ENCODE measurements around the gene ABCC11.
A peak's percentile ranks its signal among the peaks of the same experiment; 100 is the strongest.
"Not testable (repeated sequence)": the region's sequence is repeated elsewhere in the genome, so short reads cannot be mapped to it uniquely, and the experiment has no call there.

ABCC11 gene

DNA sequence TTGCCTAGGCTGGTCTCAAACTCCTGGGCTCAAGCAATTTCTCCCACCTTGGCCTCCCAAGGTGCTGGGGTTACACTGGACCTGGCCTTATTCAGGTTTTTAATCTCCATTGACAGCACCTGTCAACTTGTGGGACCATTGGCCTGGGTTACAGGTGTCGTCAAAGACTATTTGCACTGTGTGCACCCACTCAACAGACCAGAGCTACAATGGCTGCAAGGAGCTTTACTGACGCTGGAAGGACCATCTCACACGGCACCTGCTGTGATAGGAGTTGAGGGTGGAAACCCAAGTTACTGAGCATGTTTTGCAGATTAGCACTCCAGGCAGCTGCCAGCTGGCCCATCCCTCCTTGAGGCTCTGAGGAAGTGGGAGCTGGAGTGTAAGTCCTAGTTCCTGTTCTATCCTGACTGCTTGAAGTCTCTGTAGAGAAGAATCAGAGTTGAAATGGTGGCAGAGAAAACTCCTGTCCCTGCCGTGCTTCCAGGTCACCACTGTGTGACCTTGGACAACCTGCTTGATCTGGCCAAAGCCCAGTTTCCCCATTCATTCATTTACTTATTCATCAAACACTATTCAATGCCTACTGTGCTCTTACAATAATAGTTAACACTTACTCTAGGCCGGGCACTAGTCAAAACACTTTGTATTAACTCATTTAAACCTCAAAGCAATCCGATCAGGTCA is 45.7 kb downstream of the ABCC11 start:
- DNase-seq (ENCODE audit: low spot score) = no peak

DNA sequence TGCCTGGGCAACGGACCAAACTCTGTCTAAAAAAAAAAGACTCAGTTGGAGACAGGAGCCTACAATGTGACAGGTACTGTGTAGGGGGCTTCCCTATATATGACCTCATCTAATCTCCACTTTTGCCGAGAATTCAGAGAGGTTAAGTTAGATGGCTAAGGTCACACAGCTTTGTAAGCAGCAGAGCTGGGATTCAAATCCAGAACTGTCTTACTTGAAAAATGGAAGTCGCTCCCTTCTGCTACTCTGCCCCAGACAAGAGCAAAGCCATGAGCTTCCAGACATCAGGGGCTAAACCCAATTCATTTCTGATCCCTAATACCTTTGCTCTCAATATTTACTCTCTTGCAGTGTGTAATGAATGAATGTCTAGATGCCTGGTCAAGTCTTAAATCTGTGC is 50.0 kb downstream of the ABCC11 start:
- DNase-seq (ENCODE audit: low spot score) = peak; percentile 94

DNA sequence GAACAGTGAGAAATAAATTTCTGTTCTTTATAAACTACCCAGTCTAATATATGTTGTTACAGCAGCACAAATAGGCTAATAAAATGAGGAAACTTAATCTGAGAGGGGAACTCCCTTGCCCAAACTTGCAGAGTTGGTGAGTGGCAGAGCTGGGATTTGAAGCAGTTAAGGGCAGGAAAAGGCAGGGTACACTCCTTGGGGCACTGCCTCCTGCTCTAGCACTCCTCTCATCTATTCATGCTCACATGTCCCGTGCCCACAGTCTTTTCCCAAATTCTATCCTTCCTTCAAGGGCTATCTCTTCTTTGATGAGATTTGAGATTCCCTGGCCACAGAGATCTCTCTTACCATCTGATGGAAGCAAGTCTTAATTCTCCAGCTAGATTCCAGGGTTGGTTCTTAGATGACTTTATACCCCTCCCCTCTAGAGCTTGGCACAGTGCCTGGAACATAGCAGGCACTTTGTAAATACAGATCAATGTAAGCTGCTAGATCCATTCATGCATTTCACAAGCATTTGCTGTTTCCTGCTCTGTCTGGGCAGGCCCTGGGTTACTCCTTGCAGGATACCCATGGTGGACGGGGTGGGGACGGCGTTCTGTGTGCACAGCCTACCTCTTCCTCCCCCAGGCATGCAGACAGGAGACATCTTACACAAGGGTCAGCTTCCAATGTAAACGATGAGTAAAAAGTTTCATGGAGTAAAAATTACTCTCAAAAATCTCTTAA is 52.3 kb downstream of the ABCC11 start:
- DNase-seq (ENCODE audit: low spot score) = no peak

DNA sequence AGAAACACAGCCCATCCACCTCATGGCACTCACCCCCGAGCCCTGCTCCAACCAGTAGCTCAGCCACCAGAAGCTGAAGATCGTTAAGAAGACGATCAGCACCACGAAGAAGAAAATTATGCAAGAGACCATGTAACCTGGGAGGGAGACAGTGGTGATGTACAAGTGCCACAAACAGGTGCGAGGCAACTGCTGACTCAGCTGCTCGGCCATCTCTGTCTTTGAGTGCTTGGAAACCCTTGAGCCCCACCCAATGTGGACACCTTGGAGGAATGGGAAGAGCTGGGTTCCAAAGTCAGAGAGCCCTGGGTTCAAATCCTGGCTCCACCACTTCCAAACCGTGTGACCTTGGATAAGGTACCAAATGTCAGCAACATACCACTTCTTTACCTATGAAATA is 53.5 kb downstream of the ABCC11 start:
- no peak for DNase-seq (ENCODE audit: low spot score)

DNA sequence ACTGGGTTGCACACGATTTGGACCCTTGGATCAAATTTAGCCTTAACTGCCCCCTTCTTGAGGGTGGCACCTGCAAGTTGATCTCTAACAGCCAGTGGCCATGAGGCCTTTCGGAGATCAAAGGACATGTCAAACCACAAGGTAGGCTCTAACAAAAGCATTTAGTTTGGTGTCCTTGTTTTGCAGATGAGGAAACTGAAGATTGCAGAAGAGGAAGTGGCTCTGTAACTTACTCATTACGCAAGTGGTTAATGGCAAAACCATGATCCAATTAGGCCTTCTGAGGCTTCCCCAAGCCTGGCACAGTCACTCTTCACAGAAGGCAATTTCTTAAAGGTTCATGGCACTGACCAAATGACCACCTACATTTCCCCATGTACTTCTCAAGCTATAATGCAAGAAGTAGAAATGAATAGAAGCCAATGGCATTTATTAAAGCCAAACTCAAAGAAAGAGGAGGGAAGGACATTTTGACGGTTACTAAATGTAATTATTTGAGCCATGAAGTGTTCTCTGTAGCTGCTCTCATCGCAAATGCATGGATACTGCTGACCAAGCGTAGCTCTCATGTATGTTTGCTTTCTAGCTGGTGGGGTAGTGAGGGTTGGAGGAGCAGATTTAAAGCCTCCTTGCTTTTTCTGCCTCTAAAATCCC is 58.8 kb downstream of the ABCC11 start:
- no peak for DNase-seq (ENCODE audit: low spot score)

DNA sequence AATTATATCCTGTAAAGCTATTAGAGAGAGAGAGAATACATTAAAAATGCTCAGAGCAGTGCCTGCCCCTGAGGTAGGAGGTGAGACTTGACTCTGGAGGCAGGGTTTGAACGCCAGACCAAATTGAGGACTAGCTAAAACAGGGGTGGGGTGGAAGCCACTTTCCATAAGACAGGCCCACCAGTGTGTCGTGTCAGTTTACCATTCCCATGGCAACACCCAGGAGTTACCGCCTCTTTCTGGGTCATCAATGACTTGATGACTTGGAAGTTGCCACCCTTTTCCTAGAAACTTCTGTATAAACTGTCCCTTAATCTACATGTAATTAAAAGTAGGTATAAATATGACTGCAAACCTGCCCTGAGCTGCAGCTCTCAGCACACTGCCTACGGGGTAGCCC is 59.6 kb downstream of the ABCC11 start:
- no peak for DNase-seq (ENCODE audit: low spot score)

DNA sequence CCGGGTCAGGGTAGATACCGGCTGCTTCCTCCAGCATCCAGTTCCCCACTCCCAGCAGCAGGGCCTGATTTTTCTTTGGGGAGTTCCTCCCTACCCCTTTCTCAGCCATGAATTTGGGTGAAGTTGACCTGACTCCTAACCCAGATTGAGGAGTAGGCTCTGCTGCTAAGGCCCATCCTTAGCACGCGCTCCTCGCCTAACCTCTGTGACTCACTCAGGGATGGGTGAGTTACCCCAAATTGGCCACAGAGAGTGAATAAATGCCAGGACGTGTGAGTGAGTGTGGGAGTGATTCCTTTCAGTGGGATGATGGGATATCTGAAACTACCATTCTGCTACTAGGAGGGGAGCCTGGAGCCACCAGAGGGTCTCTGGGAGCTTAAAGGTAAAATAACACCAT is 62.7 kb downstream of the ABCC11 start:
- DNase-seq (ENCODE audit: low spot score) = no peak

DNA sequence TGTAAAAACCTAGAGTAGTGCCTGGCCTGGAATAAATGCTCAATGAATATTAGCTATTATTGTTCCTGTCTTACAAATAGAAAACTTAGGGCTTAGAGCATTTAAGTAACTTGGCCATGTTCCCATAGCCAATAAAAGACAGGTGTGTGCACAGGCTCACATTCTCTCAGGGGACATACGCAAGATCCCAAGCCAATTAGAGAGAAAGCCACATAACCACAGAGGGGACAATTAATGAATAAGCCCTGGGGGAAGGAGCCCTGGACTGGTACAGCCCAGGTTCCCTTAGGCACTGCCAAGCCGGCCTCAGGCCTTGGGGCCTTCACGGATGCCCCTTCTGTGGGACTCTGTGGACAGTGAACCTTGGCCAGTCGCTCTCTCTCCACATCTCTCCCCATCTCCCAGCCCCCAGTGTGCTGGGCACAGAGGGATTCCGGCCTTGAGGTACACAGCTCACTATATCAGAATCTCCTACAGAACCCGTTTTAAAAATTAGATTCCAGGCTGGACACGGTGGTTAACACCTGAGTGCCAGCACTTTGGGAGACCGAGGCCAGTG is 64.3 kb downstream of the ABCC11 start:
- no peak for DNase-seq (ENCODE audit: low spot score)

DNA sequence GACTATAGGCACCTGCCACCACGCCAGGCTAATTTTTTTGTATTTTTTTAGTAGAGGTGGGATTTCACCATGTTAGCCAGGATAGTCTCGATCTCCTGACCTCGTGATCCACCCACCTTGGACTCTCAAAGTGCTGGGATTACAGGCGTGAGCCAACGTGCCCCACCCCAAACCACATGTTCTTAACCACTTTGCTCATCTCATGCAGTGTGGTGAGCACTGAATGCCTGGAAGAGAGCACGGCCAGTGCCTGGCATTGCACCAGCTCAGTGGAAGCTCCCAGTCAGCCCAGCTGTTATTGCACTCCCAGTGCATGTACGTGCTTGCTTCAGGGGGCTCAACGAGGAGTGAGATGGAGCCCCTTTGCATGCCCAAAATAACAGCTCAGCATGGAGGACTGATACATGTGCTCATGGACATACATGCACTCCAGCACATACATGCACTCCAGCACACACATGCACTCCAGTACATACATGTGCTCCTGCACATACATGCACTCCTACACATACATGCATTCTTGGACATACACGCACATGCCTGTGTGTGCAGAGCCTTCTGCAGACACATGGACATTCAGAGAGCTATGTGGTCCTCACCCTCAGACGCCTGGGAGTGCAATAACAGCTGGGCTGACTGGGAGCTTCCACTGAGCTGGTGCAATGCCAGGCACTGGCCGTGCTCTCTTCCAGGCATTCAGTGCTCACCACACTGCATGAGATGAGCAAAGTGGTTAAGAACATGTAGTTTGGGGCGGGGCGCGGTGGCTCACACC is 65.4 kb downstream of the ABCC11 start:
- DNase-seq (ENCODE audit: low spot score) = not testable (repeated sequence)

DNA sequence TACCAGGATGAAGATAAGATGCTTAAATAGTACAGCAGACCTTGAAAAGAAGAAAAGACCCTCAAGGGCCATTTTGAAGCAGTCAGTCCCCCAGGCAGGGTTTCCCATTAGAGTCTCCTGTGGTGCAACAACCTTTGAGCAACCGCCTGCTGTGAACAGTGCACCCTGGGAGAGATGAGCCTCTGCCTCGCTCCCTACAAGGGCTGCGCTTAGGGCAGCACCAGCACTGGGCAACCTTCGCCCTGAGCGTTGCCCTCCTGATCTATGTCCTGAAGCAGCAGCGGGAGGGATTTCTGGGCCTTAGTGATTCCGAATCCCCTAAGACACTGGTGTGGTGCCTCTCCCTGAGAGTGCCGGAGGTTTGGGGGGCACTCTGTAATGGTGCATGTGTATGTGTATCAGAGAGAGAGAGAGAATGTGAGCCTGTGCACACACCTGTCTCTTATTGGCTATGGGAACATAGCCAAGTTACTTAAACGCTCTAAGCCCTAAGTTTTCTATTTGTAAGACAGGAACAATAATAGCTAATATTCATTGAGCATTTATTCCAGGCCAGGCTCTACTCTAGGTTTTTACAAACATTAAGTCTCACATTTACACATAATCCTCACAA is 66.4 kb downstream of the ABCC11 start:
- no peak for DNase-seq (ENCODE audit: low spot score)

DNA sequence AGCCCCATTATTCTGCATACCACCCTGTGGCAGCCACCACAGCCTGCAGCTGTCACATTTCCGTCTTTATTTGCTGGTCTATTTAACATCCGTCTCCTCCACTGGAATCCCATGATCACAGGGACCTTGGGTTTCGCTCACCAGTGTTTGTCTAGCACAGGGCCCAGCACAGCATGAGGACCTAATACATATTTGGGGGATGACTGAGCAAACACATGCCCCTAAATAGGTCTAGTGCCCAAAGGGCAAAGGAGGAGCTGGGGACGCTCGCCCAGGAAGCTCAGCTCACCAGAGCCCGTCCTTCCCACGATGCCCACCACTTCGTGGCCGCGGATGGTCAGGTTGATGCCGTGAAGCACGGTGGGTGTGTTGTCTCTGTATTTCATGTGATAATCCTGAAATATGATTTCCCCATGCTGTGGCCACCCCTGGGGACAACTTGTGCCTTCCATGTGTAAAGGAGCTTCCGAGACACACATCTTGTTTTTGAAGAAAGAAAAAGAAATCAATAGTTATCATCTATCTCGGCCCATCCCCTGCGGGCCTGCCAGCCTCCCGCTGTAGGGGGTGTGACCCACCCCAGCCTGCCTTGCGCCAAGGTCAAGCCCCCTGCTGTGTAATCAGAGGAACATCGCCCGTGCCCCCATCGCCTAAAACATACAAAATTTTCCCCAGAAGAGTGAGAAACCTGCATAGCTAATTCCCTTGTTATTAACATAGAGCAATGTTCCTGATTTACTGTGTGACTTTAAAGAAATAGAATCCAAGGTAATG is 70.5 kb downstream of the ABCC11 start:
- DNase-seq (ENCODE audit: low spot score) = no peak

DNA sequence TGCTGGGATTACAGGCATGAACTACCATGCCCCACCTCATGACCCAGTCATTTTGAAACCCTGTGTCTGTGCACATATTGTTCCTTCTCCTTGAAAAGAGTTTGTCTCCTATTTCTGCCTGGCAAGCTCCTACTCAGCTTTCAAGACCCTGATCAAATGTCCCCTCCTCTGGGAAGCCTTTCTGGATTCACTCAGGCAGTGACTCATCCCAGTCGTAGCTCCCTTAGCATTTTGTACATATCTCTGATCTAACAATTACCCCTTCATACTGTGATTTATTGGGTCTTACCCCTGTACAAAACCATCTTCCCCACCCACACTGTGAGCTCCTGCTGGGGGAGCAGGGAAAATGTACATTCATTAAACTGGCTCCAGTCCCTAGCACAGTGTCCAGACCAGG is 73.5 kb downstream of the ABCC11 start:
- no peak for DNase-seq (ENCODE audit: low spot score)

DNA sequence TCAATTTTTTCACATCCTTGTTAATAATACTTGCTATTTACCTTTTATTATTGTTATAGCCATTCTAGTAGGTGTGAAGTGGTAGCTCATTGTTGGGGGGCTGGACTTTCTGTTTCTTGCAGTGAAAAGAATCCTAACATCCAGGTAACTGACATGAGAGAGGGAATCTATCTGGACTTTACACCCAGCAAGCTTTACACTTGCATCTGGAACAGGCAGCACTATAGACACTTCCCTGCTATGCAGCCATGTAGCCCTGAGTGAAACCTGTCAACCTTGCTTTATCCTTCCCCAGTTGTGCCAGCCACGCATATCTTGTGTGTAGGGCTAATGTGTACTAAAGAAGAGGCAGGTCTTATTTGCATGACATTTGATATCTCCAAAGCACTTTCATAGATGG is 74.7 kb downstream of the ABCC11 start:
- no peak for DNase-seq (ENCODE audit: low spot score)

DNA sequence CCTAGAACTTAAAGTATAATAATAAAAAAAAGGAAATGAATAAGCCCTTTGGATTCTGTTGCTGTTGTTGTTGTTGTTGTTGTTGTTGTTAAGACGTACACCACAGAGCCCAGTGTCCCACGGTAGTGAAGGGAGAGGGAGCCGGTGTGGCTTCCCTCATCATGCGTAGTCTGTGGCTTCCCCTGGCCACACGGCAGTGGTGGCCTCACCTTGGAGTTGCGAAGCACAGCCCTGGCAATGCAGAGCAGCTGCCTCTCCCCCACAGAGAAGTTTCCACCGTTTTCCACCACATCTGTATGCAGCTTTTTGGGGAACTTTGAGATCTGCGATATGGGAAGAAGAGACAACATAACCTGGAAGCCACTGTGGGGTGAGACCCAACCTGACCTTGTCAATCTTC is 77.4 kb downstream of the ABCC11 start:
- DNase-seq (ENCODE audit: low spot score) = no peak

DNA sequence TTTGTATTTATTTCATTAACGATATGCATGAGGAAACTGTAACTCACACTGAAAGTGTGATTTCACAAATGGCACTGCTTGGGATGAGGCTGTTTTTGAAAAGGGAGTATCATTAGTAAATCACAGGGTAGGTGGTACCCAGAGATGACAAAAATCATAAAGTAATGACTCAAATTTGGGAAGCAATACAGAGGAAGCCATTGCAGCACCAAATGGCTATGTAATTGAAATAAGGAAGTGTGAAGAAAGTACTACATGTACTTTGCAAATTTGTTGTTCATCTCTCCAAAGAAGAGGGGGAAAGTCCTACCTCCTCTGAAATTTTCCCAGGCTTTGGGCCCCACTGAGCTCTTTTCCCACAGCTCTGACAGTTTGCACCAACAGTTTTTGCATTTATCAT is 79.3 kb downstream of the ABCC11 start:
- DNase-seq (ENCODE audit: low spot score) = no peak

DNA sequence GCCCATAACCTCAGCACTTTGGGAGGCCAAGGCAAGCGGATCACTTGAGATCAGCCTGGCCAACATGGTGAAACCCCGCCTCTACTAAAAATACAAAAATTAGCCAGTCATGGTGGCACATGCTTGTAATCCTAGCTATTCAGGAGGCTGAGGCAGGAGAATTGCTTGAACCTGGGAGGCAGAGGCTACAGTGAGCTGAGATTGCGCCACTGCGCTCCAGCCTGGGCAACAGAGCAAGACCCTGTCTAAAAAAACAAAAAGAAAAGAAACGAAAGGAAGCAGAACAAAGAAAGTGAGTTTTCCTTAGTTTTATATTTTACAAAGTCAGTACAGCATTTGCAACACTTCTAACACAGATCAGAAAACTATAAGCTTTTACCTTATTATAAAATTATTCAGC is 80.7 kb downstream of the ABCC11 start:
- DNase-seq (ENCODE audit: low spot score) = not testable (repeated sequence)

DNA sequence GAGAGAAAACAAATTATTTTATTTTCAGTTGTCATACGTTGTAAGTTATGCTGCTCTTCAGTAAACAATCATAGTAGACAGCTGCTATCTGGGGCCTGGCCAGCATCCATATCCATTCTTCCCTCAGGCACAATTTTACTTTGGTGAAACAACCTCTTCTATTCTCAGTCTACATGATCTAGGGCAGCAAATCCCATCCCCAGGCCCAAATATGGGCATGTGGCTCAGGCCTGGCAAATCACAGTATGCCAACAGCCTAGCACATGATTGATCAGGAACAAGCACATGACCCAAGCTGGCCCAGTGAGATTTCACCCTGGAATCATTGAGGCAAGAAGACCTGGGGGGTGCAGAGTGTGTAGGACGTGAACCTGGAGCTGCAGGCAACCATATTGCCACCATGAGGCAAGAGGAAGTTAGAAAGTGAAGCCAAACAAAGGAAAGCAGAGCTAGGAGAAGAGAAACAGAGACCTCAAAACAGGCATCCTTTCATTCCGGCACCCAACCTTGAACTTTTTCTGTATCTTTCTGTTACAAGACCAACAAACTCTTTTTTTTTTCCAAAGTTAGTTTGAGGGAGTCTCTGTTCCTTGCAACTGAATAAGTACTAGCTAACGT is 81.3 kb downstream of the ABCC11 start:
- DNase-seq (ENCODE audit: low spot score) = no peak

DNA sequence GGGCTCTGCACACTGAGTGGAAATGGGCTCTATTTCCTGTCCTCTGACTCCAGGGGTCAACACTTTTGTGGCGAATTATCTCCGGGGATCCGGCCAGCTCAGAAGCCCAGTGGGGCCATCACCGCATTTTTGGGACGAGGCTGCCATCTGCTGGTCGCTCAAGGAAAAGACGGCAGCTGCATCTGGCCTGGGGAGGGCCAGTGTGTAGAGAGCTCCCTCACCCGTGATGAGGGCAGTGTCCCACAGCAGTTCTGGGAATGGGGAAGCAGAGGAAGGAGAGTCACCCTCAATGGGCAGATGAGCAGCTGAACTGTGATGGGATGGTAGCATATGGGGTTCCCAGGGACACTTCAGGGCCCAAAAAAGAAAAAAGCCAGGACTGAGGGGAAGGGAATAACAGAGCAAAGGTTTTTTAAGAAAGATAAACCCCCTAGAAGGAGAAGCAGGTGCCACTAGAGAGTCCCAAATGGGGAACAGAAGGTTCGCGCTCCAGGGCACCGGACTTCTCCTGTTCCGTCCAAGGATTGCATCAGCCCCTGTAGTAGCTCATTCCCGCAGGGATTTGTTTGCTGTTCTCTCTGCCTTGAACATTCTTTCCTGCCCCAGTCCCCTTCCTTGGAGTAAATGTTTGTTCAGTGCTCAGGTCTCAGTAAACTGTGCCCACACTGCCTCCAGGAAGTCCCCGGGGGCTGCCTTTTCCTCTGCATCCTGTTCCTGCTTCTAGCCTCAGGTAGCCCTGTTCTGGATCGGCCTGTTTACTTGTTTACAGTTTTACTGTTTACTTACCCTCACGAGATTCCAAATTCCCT is 82.2 kb downstream of the ABCC11 start:
- DNase-seq (ENCODE audit: low spot score) = peak; percentile 77

DNA sequence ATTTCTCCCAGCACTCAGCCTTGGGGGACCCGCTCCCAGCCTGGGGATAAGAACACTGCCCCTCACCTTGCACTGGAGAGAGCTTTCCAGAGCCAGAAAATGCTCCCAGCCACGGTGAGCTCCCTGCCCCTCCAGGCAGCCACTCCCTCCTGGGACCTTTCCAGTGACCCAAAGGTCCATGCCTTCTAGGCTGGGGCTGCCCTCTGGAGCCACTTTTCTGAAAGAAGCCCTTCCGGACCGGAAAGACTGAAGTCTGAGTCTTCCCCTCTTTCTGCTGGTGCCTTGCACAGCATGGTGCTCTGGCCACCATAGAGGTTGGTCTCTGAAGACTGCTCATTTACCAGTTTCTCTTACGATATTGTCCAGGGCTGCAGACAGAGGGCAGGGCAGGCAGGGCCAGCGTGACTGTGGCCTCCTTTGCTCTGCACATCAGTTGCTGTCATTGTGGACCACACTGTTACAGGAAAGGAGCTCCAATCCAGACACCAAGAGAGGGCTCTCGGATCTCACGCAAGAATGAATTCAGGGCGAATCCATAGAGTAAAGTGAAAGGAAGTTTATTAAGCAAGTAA is 84.4 kb downstream of the ABCC11 start:
- DNase-seq (ENCODE audit: low spot score) = no peak
